NB4 (cell line): ENCODE measurements around the gene TRAF3IP3.

Experiments
- DNase-seq: peaks from one replicate; pipeline ENCODE4 v3.0.0; 2010; ENCODE audit warnings: low read depth
- H3K4me3 ChIP-seq: one replicate; pipeline ENCODE4 v1.5.1; 2011; ENCODE audit warnings: mild to moderate bottlenecking, low read depth, low read length, moderate library complexity
- MYC ChIP-seq: IDR thresholded peaks from 2 replicates; pipeline ENCODE4 v1.6.1; 2011; ENCODE audit warnings: low read depth, low read length
- POLR2A ChIP-seq: IDR thresholded peaks from 2 replicates; pipeline ENCODE4 v1.6.1; 2011; ENCODE audit warnings: mild to moderate bottlenecking; ENCODE audit not compliant: insufficient read length; ENCODE audit errors: extremely low read depth
- TF ChIP-seq, protein P1 (sequence below): IDR thresholded peaks from one replicate; pipeline ENCODE4 v1.5.1; 2012; ENCODE audit warnings: low read depth, low read length
- TF ChIP-seq, protein P2 (sequence below): IDR thresholded peaks from 2 replicates; pipeline ENCODE4 v1.6.1; 2011; ENCODE audit warnings: low read depth, low read length

Gene TRAF3IP3

DNA sequence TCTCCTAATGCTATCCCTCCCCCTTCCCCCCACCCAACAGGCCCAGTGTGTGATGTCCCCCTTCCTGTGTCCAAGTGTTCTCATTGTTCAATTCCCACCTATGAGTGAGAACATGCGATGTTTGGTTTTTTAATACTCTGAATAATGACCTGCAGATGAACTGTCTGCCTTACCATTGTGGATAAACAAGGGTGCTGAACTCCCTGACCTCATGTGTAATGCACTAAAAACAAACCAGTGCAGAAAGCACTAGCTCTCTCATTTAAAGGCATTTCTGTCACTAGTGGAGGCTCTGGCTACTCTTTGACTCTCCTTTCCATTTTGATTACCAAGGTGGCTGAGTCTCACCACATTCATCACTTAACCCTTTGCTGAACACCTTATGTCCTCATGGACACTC is 23.1 kb upstream of the TRAF3IP3 start:
- no peak for DNase-seq
- TF ChIP-seq MYC (no peak), POLR2A (no peak)
- TF ChIP-seq, protein P1, sequence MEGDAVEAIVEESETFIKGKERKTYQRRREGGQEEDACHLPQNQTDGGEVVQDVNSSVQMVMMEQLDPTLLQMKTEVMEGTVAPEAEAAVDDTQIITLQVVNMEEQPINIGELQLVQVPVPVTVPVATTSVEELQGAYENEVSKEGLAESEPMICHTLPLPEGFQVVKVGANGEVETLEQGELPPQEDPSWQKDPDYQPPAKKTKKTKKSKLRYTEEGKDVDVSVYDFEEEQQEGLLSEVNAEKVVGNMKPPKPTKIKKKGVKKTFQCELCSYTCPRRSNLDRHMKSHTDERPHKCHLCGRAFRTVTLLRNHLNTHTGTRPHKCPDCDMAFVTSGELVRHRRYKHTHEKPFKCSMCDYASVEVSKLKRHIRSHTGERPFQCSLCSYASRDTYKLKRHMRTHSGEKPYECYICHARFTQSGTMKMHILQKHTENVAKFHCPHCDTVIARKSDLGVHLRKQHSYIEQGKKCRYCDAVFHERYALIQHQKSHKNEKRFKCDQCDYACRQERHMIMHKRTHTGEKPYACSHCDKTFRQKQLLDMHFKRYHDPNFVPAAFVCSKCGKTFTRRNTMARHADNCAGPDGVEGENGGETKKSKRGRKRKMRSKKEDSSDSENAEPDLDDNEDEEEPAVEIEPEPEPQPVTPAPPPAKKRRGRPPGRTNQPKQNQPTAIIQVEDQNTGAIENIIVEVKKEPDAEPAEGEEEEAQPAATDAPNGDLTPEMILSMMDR, result no peak
- TF ChIP-seq, protein P2, sequence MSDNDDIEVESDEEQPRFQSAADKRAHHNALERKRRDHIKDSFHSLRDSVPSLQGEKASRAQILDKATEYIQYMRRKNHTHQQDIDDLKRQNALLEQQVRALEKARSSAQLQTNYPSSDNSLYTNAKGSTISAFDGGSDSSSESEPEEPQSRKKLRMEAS, result no peak
- H3K4me3 ChIP-seq, result no peak overlapping the region

DNA sequence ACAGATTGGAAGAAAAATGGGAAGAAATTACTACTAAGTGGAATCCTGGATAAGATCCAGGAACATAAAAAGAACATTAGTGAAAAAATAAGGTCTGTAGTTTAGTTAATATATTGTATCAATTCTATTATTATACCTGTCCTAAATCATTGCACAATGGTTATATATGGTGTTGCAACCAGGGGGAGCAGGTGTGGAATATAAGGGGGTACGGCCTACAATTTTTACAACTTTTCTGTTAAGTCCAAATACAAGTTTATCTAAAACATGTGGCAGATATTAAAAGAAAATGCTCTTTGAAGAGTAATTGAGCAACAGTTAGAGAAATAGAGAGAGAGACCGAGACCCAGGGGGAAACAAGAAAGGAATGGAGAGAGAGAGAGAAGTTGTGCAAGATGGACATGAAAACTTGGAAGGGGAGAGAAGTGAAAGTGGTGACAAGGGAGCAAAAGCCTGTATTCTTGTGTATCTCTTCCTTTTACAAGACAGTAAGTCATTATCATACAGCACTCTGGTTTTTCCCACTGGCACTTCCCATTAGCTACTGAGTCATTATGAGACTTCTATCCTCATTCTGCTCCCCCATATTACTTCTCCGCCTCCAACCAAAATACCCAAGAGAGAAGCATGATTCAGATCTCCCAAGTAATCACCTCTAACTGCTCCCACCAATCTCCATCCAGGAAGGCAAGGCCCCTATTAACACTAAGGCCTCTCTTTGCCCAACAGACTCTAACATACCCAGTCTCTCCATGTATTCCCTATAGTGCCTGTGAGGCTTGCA is 22.3 kb upstream of the TRAF3IP3 start:
- no peak for DNase-seq
- TF ChIP-seq, protein P1, result no peak
- TF ChIP-seq, protein P2, result no peak
- TF ChIP-seq POLR2A, result no peak
- no peak for TF ChIP-seq MYC
- H3K4me3 ChIP-seq, result no peak overlapping the region

DNA sequence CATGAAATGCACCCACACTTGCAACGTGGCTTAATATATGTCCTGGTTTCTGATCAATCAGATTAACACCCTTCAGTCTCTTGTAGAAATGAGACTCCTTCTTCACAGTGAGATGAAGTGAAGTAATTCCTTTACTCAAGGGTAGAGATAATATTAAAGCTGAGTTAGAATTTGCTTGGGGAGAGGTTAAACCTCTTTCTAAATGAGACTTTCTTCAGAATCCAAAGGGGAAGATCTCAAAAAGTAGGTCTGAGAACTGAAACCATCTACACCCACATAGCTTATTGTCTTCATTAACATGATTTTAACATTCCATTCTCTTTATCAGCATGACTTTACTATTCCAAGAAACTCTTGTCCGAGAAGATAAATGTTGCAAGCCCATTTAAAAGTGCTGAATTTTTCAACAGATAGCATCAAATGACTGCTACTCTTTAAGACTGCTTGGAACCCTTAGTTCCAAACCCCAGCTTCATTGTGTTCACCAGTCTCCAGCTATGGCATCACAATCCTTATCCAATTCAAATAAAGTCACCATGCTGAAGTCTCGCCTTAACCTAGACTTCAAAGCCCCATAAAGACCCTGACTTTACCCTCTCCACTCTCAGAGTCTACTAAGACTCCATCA is 19.2 kb upstream of the TRAF3IP3 start:
- TF ChIP-seq, protein P1, result no peak
- no peak for TF ChIP-seq POLR2A
- TF ChIP-seq, protein P2, result no peak
- TF ChIP-seq MYC, result no peak
- no peak overlapping the region for H3K4me3 ChIP-seq
- no peak for DNase-seq

DNA sequence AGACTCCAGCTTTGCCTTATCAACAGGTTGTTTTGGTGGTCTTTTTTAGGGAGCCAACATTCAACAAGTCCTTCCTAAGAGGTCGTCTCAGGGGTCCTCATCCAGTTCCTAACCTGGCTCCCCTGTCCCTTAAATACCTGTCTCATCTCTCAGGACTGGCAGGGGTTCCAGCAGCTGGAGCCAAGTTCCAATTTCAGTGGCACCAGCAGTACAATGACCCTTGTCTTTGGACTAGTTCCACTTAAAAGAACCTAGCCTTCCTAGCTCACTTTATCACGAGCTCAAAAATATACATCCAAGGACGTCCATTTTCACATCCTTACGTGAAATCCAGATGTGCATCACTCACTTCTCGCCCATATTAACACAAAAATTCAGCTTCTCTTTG is 18.7 kb upstream of the TRAF3IP3 start:
- no peak for DNase-seq
- H3K4me3 ChIP-seq, result no peak overlapping the region
- TF ChIP-seq, protein P2, result no peak
- TF ChIP-seq POLR2A (no peak), MYC (no peak)
- TF ChIP-seq, protein P1, result no peak

DNA sequence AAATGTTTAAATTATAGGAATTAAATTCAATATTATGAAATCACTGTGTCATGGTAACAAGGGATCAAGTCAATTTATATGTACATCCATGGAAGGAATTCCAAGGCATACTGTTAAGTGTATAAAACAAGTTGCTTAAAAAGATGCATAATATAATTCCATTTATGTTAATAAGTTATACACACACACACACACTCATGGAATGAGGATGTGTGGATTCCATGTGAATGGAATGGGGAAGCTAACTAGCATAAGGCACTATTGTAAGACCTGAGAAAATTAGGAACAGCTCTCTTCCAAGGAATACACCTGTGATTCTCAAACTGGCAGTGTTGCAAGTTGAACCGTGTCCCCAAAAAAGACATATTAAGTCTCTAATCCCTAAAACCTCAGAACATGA is 17.6 kb upstream of the TRAF3IP3 start:
- no peak for DNase-seq
- TF ChIP-seq MYC, result no peak
- TF ChIP-seq, protein P1, result no peak
- no peak for TF ChIP-seq POLR2A
- TF ChIP-seq, protein P2, result no peak
- H3K4me3 ChIP-seq, result no peak overlapping the region
